ENCODE results near the gene ZSCAN2.
"Not testable (repeated sequence)": the region's sequence is repeated elsewhere in the genome, so short reads cannot be mapped to it uniquely, and the experiment has no call there.

The ZSCAN2 gene

DNA sequence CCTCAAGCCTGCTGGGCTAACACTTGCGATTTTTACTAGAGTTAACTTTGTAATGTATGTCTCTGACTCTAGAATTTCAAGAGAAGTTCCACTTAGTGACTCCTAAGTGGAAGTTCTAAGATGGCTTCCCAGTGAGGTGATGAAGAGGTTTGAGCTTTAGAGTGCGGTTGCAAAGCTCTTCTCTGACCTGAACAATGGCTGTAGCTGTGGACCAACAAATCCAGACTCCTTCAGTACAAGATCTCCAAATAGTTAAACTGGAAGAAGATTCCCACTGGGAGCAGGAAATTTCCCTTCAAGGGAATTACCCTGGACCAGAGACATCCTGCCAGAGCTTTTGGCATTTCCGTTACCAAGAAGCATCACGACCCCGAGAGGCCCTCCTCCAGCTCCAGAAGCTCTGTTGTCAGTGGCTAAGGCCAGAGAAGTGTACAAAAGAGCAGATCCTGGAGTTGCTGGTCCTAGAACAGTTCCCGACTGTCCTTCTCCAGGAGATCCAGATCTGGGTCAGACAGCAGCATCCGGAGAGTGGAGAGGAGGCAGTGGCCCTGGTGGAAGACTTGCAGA lies 31.0 kb downstream of the ZSCAN2 start:
- Histone ChIP-seq H3K27me3 (ENCODE audit: insufficient read depth, poor library complexity, severe bottlenecking) (no peaks in the 10 kb centered on the region), H3K4me1 (ENCODE audit: insufficient read depth, poor library complexity, severe bottlenecking) (peaks cover 9% of the 10 kb centered on the region), H3K27ac (ENCODE audit: poor library complexity, severe bottlenecking) (peak overlapping the region; percentile 55), H3K9me3 (ENCODE audit: severe bottlenecking) (no peaks in the 10 kb centered on the region), H3K4me3 (ENCODE audit: severe bottlenecking) (peak overlapping the region; percentile 49), H3K36me3 (ENCODE audit: low read depth) (peaks cover 19% of the 10 kb centered on the region)
- TF ChIP-seq, protein P1, sequence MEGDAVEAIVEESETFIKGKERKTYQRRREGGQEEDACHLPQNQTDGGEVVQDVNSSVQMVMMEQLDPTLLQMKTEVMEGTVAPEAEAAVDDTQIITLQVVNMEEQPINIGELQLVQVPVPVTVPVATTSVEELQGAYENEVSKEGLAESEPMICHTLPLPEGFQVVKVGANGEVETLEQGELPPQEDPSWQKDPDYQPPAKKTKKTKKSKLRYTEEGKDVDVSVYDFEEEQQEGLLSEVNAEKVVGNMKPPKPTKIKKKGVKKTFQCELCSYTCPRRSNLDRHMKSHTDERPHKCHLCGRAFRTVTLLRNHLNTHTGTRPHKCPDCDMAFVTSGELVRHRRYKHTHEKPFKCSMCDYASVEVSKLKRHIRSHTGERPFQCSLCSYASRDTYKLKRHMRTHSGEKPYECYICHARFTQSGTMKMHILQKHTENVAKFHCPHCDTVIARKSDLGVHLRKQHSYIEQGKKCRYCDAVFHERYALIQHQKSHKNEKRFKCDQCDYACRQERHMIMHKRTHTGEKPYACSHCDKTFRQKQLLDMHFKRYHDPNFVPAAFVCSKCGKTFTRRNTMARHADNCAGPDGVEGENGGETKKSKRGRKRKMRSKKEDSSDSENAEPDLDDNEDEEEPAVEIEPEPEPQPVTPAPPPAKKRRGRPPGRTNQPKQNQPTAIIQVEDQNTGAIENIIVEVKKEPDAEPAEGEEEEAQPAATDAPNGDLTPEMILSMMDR (IDR thresholded peaks at IDR 0.05; ENCODE audit: poor library complexity, severe bottlenecking): no peak
- DNase-seq (ENCODE audit: low spot score): no peak
- ATAC-seq (ENCODE audit: low read depth): no peak

DNA sequence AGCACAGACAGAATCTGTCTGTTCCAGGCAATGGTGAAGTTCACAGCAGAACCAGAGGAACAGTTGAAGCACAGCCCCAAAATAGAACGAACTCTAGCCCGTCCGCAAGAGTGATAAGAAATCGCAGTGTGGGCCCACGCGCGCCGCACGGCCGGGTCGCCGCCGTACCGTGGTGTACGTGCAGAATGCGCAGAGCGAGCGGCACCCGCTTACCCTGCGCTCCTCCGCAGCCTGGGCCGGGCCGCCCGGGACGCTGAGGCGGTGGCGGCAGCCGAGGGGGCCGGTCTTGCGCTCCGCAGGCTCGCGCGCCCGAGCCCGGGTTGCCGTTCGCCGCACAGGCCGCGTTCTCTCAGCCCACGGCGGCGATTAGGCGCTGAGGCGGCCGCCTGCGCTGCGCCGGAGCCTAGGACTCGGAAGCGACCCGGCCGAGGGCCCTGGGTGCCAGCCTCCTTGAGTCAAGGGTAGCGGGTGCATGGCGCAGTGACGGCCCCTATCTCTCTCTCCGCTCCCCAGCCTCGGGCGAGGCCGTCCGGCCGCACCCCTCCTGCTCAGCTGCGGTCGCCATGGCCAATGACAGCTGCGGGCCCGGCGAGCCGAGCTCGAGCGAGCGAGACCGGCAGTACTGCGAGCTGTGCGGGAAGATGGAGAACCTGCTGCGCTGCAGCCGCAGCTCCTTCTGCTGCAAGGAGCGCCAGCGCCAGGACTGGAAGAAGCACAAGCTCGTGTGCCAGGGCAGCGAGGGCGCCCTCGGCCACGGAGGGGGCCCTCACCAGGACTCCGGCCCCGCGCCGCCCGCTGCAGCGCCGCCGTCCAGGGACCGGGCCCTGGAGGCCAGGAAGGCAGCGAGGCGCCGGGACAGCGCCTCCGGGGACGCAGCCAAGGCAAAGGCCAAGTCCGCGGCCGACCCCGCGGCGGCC lies 32.8 kb downstream of the ZSCAN2 start:
- ATAC-seq (ENCODE audit: low read depth): peak; percentile 73
- Histone ChIP-seq H3K27me3 (ENCODE audit: insufficient read depth, poor library complexity, severe bottlenecking) (no peaks in the 10 kb centered on the region), H3K9me3 (ENCODE audit: severe bottlenecking) (no peaks in the 10 kb centered on the region), H3K4me1 (ENCODE audit: insufficient read depth, poor library complexity, severe bottlenecking) (peaks cover 9% of the 10 kb centered on the region), H3K36me3 (ENCODE audit: low read depth) (peaks cover 35% of the 10 kb centered on the region), H3K4me3 (ENCODE audit: severe bottlenecking) (peak overlapping the region; percentile 49), H3K27ac (ENCODE audit: poor library complexity, severe bottlenecking) (peak overlapping the region; percentile 55)
- TF ChIP-seq, protein P1 (IDR thresholded peaks at IDR 0.05; ENCODE audit: poor library complexity, severe bottlenecking): peak; percentile 39
- peak; percentile 88 for DNase-seq (ENCODE audit: low spot score)

DNA sequence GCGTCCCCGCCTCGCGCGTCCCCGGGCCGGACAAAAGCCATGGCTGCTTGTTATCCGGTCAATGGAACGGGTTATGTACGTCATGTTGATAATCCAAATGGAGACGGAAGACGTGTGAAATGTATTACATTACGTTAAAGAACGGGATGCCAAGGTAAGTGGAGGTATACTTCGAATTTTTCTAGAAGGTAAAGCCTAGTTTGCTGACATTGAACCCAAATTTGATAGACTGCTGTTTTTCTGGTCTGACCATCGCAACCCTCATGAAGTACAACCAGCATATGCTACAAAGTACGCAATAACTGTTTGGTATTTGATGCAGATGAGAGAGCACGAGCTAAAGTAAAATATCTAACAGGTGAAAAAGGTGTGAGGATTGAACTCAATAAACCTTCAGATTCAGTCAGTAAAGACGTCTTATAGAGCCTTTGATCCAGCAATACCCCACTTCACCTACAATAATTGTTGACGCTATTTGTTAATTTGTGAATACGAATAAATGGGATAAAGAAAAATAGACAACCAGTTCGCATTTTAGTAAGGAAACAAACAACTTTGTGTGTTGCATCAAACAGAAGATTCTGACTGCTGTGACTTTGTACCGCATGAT lies 33.5 kb downstream of the ZSCAN2 start:
- ATAC-seq (ENCODE audit: low read depth): no peak
- H3K9me3 ChIP-seq (ENCODE audit: severe bottlenecking): no peaks in the 10 kb centered on the region
- peak overlapping the region; percentile 55 for H3K27ac ChIP-seq (ENCODE audit: poor library complexity, severe bottlenecking)
- H3K4me1 ChIP-seq (ENCODE audit: insufficient read depth, poor library complexity, severe bottlenecking): peaks cover 9% of the 10 kb centered on the region
- DNase-seq (ENCODE audit: low spot score): no peak
- peak overlapping the region; percentile 49 for H3K4me3 ChIP-seq (ENCODE audit: severe bottlenecking)
- TF ChIP-seq, protein P1 (IDR thresholded peaks at IDR 0.05; ENCODE audit: poor library complexity, severe bottlenecking): peak; percentile 22
- H3K27me3 ChIP-seq (ENCODE audit: insufficient read depth, poor library complexity, severe bottlenecking): no peaks in the 10 kb centered on the region
- peaks cover 42% of the 10 kb centered on the region for H3K36me3 ChIP-seq (ENCODE audit: low read depth)

DNA sequence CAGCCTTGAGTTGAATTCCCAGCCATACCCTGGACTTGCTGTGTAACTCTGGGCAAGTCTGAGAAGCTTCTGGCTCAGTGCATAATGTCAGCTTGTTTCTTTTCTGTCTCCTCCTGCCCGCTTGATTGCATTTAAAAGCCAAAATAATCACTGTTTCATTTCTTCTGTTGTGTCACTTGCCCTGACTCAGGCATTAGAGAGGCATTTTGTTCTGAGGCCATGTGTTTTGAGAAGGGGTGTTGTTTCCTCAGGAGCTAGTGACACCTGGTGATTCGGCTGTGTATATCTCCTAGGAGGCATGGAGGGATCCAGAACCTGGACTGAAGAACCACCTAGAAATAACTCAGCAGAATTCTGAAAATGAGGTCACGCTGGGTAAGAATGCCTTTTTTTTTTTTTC lies 37.3 kb downstream of the ZSCAN2 start:
- ATAC-seq (ENCODE audit: low read depth): peak; percentile 11; the same call in 1 of the 3 replicates
- H3K27me3 ChIP-seq (ENCODE audit: insufficient read depth, poor library complexity, severe bottlenecking): no peaks in the 10 kb centered on the region
- no peak overlapping the region for H3K27ac ChIP-seq (ENCODE audit: poor library complexity, severe bottlenecking)
- H3K36me3 ChIP-seq (ENCODE audit: low read depth): peaks cover 80% of the 10 kb centered on the region
- DNase-seq (ENCODE audit: low spot score): no peak
- H3K4me3 ChIP-seq (ENCODE audit: severe bottlenecking): no peak overlapping the region
- peaks cover 9% of the 10 kb centered on the region for H3K4me1 ChIP-seq (ENCODE audit: insufficient read depth, poor library complexity, severe bottlenecking)
- TF ChIP-seq, protein P1 (IDR thresholded peaks at IDR 0.05; ENCODE audit: poor library complexity, severe bottlenecking): peak; percentile 46
- H3K9me3 ChIP-seq (ENCODE audit: severe bottlenecking): no peaks in the 10 kb centered on the region

DNA sequence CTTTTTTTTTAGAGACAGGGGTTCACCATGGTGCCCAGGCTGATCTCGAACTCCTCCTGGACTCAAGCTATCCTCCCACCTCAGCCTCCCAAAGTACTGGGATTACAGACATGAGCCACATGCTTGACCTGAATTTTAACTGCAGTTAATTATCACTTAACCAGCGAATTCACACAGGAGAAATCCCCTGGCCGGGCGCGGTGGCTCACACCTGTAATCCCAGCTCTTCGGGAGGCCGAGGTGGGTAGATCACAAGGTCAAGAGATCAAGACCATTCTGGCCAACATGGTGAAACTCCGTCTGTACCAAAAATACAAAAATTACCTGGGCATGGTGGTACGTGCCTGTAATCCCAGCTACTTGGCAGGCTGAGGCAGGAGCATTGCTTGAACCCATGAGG lies 41.1 kb downstream of the ZSCAN2 start:
- not testable (repeated sequence) for H3K9me3 ChIP-seq (ENCODE audit: severe bottlenecking); H3K4me3 ChIP-seq (ENCODE audit: severe bottlenecking); DNase-seq (ENCODE audit: low spot score); H3K4me1 ChIP-seq (ENCODE audit: insufficient read depth, poor library complexity, severe bottlenecking); ATAC-seq (ENCODE audit: low read depth); H3K27ac ChIP-seq (ENCODE audit: poor library complexity, severe bottlenecking); H3K27me3 ChIP-seq (ENCODE audit: insufficient read depth, poor library complexity, severe bottlenecking)
- H3K36me3 ChIP-seq (ENCODE audit: low read depth): peaks cover 92% of the 10 kb centered on the region

DNA sequence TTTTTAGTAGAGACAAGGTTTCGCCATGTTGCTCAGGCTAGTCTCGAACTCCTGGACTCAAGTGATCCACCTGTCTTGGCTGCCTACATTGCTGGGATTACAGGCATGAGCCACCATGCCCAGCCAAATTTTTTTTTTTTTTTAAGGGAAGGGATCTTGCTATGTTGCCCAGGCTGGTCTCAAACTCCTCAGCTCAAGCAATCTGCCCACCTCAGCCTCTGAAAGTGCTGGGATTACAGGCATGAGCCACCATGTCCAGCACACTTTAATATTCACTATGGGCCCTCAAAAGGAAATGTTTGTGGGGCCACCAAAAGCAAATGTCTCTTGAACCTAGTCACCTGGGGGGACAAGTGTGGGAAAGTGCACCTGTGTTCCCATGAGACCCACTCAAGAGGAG lies 41.8 kb downstream of the ZSCAN2 start:
- not testable (repeated sequence) for H3K27me3 ChIP-seq (ENCODE audit: insufficient read depth, poor library complexity, severe bottlenecking); H3K4me1 ChIP-seq (ENCODE audit: insufficient read depth, poor library complexity, severe bottlenecking); ATAC-seq (ENCODE audit: low read depth); H3K9me3 ChIP-seq (ENCODE audit: severe bottlenecking); H3K27ac ChIP-seq (ENCODE audit: poor library complexity, severe bottlenecking); H3K4me3 ChIP-seq (ENCODE audit: severe bottlenecking); DNase-seq (ENCODE audit: low spot score)
- H3K36me3 ChIP-seq (ENCODE audit: low read depth): peaks cover 94% of the 10 kb centered on the region
